ENCODE results near the gene PLPP4.

PLPP4 gene

DNA sequence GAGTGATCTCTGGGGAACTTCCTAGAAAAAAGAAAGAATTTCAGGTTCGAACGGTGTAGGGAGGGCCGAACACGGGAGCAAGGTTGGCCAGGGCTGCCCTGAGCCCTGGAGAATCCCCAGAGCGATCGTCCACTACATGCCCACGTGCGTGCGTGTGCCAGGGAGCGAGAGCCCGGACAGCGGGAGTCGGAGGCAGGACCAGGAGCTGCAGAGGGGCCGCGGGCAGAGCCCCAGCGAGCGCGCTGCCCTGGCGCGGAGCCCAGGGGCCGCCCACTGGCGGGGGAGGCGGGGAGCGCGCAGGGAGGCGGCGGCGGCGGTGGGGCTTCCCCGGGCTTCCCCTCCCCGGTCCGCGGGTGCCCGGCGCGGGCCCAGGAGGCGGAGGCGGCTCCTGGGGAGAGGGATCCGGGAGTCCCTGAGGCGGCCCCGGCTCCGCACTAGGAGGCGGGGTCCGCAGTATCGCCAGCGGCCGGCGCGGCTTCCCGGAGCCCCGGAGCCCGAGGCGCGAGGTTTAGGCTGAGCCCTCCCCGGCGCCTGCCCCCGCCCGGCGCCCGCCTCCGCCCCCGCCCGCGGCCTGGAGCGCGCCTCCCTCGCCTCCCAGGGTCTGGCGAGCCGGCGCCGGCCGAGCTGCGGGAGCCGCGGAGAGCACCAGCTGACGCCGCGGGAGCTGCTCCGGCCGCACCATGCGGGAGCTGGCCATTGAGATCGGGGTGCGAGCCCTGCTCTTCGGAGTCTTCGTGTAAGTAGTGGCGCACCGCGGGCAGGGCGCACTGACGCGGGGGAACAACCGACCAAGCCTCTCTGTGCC lies at the start of gene PLPP4:
Gene PLPP4, plus strand, starts transcription at position 602 of the 805 bp plus-strand sequence. Its CDS starts 79 bp downstream, at position 681.
- peak; percentile 26 to 65 (median 61) for DNase-seq

DNA sequence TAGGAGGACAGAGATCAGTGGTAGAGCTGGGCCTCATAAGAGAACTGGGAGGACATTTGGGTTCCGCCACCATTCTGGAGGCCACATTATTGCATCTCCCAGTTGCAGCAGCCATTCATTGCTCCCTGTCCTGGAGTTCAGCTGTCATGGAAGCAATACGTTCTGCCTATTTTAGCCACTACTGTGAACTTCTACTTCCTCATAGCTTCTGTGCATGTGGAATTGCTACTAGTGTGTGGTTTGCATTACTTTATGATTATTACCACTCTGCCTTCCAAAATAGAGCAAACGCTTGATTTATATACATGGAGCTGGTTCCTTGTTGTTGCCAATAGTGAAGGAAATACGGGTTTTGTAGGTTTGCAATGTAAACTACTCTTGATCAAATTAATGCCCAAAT lies 47.2 kb upstream of the PLPP4 start:
- DNase-seq, result no peak

DNA sequence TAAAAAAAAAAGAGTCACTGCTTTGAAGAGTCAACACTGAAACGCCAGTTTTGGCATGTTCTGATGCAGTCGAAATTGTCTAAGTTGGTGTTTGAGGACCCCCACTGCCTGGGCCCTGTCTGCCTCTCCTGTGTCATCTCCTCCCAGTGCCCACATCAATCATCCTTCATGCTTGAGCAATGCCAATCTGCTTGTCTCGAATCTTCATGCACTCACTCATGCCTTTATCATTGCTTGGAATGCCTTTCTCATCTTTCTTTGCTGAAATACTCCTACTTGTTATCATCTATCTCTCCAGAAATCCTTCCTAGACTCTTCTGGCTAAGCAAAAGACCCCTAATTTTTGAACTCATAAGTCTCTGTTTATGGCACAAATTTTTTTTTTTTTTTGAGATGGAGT lies 42.1 kb upstream of the PLPP4 start:
- no peak for DNase-seq

DNA sequence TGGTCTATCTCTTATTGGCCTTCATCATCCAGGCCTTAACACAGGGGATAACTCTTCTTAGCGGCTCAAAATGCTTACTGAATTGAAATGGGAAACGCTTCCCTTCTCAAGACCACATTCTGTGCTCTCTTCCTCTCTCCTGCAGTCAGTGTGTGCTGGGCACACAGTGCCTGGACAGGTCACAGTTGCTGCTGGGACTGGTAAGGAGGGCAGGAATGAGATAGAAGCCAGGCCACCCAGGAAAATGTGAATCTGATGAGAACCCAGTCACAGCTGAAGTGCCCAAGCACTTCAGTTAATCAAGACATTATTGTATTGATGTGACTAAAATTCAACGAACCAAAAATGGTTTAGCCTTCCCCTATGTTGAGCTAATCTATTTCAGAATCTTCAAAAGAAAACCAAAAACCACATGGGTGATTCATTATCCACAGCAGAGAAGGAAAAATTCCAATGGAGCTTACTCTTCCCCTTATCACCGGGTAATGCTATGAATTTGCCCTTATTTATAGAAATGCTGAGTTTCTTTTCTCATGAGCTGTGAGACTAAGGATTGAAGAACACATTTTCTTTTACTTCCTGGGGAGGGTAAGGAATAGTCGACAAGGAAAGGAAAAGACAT lies 41.2 kb upstream of the PLPP4 start:
- no peak for DNase-seq

DNA sequence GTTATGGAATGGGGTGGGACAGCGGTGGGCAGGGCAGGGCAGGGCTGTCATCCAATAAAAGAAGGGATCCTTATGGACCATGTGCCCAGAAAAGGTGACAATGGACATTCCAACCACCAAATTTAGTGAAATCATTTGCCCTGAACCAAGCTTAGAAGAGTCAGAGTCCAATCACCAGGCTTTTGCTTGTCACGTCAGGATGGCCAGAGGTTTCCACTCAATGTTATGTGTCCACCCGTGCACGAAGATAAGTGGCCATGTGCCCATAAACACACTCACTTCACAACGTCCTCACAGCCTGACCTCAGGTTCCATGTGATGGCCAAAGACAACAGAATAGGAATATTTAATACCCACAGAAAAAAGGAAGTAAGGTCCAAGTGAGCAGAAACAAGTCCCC lies 36.6 kb upstream of the PLPP4 start:
- DNase-seq, result no peak

DNA sequence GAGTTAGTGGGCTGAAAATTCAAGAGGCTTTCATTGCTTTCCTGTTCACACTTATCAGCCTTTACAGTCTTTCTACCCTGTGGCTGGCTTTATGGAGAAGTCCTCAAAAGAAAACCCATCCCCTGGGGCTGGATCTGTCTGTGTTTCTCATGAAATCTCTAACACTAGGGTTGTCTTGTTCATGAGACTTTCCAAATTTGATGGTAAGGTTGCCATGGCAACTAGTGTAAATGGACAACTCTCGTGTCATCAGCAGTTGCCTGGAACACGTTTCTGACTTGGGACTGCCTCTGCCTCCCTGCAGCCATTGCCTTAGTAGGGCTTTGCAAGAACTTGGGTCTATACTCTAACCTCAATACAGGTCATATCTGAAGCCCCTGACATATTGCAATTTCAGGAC lies 35.8 kb upstream of the PLPP4 start:
- DNase-seq, result peak in 1 of 3 experiments; percentile 0

DNA sequence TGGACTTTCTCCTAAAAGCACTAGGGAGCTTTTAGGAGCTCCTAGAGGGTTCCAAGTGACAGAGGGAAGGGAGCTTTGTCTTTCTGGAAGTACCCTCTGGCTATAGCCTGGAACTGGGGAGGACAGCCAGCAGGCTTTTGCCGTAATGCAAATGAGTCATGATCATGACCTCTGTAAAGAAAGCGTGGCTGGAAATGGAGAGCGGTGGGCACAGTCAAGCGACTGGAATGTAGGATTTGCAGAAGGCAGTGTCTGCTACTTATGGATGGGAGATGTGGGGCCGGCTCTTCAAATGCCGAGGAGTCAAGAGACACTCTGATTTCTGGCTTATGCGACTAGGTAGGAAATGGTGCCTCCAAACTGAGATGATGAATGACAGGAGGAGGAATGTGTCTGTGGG lies 34.6 kb upstream of the PLPP4 start:
- DNase-seq, result no peak

DNA sequence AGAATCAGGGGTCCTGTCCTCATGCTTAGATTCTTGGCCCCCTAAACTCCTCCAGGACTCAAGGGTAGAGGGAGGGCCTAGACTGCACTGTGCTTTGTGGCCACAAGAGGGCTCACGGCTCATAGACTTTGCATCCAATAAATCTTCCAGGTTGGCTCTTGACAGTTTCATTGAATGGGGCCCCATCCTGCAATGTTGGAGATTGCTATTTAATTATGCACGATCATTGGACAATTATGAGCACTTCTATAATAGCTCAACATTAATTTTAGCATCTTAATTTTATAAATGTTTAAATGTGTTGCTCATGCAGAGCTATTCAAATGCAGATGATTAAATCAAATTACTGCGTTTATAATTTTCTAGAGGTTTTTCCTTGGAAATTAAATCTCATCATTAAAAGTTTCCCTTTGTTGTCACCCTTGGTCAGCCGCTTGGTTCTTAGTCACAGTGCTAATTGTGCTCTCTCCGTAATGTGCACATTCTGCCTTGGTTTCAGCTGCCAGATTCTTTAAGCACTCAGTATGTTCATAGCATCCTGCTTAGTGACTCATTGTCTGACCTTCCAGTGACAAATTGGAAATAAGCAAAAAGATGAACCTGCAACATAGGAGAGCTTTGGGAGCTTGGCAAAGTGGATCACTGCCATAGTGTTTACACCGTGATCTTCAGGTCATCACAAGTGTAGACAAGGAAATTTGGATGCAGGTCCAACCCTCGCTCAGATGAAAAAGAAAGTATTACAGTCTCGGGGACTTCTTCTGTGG lies 33.4 kb upstream of the PLPP4 start:
- DNase-seq, result peak; percentile 11 to 56 (median 39)

DNA sequence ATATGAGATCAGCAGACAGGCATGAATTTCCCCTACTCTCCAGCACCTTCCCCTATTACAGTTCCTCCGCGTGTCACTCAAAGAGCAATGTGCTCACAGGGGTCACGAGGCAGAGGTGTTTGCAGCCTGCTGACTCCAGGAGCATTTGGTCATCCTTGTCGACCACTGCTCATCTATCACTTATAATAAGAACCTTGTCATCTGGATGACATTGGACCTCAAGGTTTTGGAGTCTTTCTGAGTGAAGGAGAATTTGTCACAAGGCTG lies 32.9 kb upstream of the PLPP4 start:
- no peak for DNase-seq

DNA sequence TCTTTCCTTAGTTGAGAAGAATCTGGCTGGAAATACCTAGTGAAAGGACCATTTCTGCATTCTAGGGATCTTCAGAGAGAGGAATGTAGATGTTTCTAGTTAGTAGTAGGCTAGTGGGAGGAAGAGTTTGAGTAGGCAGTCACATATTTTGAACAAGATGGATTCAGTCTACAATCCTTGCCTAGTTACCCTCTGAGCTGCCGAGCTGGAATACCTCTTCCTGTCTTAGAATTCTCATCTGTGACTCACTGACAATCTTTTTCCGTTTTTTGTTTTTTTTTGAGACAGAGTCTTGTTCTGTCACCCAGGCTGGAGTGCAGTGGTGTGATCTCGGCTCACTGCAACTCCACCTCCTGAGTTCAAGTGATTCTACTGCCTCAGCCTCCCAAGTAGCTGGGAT lies 30.7 kb upstream of the PLPP4 start:
- DNase-seq, result no peak

DNA sequence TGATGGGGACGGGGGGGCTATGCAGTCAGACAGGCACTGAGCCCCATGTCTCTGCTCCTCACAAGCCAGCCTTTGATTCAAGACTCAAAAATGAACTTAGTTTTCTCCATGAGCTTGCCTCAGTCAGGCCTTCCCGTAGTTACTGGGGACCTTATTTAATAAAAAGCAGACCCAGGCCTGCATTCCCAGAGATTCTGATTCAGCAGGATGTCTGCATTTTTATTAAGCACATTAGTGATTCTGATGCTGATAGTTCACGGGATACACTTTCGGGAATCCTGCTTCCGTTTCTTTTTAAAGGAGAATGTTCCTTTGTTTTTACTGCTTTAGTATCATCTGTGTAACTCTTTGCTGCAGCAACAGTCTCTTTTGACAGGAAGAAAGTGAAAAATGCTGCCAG lies 28.3 kb upstream of the PLPP4 start:
- DNase-seq, result no peak

DNA sequence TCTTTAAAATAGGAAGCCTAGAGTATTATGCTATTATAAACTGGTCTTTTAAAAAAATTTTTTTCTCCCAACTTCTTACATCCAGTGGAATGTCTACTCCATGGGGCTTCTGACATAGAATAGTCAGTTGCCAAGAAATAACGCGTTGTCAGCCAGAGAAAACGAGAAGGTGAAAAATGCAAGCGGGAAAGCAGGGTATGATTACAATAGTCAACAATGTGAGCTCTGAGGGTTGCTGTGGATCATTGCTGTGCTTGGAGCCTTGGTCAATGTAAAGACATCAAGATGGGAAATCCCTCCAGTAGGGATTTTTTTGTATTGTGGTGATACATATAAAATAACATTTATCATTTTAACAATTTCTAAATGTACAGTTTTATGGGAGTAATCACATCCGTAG lies 27.6 kb upstream of the PLPP4 start:
- DNase-seq, result no peak

DNA sequence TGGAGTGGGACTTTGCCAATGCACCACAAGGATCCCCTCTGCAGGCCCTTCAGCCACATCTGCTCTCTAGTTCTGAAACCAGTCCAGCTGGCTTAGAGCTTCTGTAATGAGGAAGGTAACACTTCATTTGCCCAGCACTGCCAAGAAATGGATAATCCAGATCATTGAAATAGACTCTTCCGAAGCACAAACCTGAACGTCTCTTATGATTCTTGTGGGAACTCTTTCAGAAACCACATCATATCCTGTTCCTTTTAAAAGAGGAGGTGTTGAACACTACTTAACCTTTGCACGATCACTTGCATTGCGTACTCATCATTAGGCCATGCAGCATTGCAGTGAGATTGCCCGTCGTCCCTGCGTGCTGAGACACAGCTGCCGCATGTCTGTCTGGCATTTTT lies 25.8 kb upstream of the PLPP4 start:
- peak in 1 of 3 experiments; percentile 49 for DNase-seq

DNA sequence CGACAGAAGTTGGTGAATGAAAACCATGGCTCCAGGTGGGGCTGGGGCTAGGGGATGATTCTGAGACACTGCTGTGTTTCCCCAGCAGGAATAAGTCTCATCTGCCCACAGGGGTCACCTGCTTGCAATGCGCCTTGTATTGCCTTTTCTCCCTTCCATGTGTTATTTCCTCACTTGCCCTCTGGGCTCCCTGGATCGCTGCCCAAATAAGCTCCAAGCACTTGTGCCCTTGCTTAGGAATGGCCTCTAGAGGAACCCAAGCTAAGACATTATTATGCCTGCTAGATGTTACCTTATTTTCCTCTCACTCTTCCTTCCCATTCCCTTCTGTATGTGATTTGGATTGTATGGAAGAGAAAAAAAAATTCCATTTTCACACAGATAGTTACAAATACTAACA lies 24.8 kb upstream of the PLPP4 start:
- no peak for DNase-seq

DNA sequence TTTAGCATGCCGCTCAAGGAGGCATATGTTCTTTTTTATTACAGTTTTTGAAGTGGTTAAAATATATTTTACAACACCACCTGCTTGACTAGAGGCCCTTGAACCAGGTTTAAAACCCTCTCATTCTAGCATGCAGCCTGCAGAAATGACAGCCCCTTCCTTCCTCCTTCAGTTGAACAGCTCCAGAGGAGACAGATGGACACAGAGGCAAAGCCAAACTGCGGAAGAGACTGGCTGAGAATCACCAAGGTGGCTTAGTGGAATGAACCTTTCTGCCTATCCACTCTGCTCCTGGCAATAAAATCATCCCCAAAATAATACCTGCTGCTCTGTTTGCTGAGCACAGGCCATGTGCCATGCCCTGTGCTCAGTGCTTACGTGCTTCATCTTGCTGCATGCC lies 23.9 kb upstream of the PLPP4 start:
- DNase-seq, result peak in 1 of 3 experiments; percentile 48

DNA sequence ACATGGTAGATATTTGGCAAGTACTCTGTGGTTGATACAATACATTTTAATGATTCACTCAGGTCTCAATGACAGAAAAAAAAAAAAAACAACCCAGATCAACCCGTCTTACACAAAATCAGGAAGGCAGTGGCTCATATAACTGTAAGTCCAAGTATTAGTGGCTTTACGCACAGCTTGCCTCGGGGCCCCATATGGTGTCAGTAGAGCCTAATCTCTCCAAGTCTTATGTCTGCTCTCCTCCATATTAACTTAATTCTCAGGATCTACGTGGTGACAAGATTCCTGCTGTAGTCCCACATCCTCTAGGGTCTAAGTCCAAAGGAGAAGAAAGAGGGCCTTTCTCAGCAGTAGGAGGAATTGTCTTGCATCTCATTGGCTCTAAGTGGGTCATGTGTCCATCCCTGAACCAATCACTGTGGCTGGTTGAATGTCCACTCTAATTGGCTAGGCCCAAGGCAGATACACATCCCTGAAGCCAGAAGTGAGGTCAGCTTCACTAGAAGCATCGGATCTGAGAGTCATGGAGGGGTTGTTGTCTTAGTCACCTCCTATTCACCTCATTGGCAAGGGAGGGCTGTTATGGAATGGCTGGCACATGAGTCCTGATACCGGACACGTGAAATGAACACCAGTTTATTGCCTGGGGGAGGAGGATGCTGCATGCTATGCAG lies 20.5 kb upstream of the PLPP4 start:
- no peak for DNase-seq

DNA sequence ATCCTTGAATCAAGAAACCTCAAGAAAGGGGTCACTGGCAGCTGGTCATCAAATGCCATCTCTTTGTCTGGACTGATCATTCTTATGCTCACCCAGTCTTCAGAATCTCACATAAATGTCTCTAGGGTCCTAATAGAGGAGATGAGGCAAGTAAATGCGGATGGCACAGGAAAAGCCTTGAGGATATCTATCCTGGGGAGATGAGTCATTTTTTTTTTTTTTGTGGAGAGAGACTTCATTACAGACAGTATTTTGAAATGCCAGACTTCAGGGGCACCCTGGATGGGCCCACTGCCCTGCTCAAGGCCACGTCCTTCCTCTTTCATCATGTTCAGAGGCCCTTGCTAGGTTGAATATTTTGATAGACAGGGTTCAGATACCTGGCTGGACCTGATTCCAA lies 19.5 kb upstream of the PLPP4 start:
- no peak for DNase-seq

DNA sequence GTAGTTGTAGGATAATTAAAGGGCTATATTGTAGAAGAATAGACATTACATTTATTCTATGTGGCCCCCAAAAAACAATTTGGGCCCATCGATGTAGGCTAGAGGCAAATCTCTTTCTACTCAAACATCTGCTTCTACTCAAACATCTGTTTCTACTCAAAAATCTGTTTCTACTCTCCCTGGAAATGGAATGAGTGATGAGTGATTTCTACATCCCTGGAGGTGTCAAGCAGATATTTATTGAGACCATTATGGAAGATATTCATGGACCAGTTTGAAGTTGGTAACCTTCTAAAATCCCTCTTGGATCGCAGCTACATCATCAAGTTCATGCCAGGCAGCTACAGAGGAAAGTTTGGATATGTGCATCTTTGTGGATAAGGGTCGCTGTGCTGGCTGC lies 5.1 kb upstream of the PLPP4 start:
- DNase-seq, result no peak

DNA sequence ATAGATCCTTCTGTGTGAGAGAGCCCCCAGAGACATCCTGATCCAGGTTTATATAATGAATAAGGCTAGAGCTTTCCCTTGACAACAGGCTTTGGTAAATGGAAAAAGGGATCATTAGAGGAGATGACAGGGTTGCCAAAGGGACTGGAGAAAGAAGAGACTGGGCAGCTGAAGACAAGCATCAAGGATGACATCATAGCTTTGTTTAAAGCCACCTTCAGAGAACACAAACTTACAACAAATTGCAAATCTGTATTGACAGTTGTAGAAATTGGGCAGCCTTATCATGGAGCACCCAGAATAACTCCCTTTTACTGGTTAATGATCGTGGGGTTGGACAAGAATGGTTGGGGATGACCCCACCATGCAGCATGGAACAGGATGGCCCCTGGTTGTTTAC lies 3.7 kb upstream of the PLPP4 start:
- DNase-seq, result no peak

DNA sequence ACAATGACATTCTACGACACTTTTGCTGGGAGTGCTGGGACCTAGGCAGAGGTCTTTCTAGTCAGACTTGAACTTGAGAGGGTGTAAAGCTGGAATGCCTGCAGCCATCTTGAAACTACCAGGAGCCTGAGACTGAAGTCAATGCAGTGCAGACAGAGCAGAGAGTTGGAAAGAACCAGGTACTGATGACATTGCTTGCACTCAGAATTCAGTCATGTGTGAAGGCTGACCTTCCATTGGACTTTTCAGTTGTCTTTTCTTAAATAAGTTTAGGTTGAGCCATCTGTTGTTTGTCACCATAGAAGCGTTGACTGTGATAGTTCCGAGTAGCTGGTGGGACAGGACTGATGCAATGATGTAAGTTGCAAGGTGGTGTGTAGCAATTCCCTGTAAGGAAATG lies 3.1 kb upstream of the PLPP4 start:
- DNase-seq, result no peak

DNA sequence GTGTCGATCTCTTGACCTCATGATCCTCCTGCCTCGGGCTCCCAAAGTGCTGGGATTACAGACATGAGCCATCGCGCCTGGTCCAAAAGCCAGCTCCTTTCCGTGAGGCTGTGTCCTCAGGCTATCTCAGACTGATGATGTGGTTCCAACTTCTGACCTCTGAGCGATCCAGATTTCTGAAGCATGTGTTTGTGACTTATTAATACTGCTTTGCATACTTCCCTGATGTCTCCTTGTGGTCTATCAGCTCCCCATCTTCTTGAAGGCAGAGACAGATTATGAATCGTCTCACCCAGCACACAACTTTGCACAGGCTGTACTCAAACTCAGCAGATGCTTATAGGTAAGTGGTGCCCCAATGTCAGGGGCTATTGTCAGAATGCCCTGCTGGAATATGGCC lies 2.0 kb upstream of the PLPP4 start:
- no peak for DNase-seq

DNA sequence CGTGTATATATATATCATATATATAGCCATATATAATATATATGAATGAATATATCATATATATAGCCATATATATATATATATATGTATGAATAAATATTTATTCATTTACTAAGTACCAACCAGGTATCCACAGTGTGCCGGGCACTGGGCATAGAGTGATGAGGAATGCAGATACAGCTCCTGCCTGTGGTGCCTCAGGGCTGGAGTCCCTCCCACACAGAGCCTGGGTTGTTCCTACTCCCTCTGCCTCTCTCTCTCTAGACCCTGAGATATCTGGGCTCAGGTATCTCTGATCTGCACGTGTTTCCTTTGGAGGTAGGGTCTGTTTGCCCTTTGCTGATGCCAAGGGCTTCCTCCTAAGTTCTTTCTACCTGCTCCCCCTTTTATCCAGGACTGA lies 1.4 kb upstream of the PLPP4 start:
- no peak for DNase-seq

DNA sequence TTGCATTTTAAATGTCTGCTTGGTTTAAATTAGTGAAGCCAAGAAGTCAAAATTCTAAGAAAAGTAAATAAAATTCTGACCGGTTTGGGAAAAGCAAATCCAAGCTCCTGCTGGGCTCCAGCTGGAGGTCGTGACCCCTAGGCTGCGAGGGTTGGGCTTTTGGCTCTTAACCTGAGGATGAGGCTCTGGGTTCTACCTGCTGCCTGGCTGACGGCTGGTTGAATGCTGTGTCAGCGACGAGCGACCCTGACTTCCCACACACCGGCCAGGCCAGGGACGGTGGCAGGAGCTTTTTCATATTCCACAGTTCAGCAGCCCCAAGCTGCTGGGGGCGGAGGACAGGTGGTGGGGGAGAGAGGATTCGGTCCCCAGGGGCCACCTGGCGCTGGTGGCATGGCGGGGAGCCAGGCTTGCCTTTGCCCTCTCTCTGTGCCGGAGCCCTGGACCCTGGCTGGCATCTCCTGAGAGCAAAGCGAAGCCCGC lies 843 bp upstream of the PLPP4 start:
- no peak for DNase-seq
